Stimulated activated CD8-positive, alpha-beta memory T cell treated with anti-CD3 and anti-CD28 coated beads, Interleukin-12 subunit alpha, Interleukin-12 subunit beta, amount 100 ng/mL, for 24 hours (primary cell): ENCODE data around the gene NHP2.
A peak's percentile ranks its signal among the peaks of the same experiment; 100 is the strongest.

Source experiments
- DNase-seq: peaks from one replicate; pipeline ENCODE4 v3.0.0-alpha.2; 2020; ENCODE audit errors: extremely low read depth

Gene NHP2

DNA sequence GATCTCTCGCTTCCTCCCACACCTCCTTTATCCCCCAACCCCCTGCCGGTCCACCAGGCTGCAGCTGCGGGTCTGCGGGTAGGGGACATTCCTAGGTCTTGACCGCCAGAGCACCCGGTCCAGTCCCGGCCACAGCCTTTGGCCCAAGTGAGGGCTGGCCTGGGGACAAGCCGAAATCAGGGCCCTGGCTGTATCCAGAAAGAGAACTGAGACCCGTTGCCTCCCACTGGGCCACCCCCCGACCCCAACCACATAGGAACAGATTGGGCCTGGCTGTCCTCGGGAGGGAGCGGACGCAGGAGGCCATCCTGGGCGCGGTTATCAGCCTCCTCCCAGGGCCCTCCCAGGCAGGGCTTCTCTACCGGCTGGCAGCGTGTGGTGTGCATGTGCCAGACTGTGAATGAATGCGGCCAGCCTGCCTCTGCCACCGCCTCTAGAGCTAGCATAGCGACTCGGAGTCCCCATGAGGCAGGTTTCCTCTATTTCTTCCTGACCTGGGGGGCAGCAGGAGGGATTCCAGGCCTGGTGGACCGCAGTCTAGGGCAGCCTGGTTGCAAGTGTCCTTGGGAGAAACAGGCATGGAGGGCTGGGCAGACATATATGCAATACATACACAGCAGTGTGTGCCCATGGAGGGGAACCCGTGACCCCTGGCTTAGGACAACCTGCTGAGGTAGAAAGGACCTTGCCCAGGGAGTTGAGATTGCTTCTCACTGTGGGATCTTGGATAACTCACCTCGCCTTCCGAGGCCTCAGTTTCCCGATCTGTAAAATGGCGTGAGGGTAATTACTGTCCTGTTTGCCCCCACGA, 39.2 kb downstream of the NHP2 start:
- DNase-seq, result no peak

DNA sequence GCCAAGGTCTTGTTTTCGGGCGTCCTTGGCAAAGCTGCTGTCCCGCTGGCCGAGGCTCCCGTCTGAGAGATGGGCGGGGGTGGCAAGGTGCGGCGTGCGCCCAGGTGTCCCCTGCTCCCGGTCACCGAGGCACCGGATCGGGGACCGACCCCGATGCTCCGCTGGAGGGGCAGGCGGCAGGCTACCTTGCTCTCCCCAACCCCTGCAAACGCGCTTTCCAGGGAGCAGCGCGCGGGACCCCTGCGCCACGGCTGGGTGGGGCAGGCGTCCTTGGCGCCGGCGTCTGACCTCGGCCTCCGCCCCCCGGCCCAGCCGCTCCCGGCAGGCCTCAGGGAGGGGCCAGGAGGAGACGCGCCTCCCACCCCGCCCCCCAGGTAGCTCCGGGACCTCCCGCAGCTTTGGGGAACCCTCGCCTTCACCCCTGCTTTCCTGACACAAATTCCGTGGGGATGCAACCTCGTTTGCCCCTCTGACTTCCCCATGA, 39.8 kb downstream of the NHP2 start:
- DNase-seq, result no peak

GRCh38 chr5:178113141-178113787, 40.4 kb downstream of the NHP2 start, which contains the start of gene N4BP3:
Gene N4BP3 (plus strand): TSS chr5:178113532. CDS start chr5:178119584, 6,052 bp downstream.
- DNase-seq, result peak; percentile 59

DNA sequence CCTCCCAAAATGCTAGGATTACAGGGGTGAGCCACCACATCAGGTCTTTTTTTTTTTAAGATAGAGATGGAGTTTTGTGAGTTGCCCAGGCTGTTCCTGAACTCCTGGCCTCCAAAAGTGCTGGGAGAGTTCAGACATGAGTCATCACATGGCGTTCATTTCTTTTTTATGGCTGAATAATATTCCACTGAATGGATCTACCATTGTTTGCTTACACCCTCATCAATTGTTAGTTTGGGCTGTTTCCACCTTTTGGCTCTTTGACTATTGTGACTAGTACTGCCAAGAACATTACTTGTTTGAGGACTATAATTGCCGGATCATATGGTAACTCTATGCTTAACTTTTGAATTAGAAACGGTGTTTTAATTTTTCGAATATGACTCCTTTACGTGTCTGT, 41.1 kb downstream of the NHP2 start:
- no peak for DNase-seq

DNA sequence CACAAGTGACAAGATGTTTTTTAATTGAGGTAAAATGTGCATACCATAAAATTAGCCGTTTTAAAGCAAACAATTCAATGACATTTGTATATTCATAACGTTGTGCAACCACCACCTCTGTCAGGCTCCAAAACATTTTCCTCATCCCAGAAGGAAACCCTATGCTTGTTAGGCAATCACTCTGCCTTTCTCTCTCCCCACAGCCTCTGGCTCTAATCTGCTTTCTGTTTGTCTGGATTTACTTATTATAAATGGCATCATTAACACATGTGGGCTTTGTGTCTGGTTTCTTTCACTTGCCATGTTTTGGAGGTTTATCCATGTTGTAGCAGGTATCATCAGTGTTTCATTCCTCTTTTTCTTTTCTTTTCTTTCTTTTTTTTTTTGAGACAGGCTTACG, 41.8 kb downstream of the NHP2 start:
- DNase-seq, result no peak

GRCh38 chr5:178110511-178110910, 43.2 kb downstream of the NHP2 start:
- no peak for DNase-seq

DNA sequence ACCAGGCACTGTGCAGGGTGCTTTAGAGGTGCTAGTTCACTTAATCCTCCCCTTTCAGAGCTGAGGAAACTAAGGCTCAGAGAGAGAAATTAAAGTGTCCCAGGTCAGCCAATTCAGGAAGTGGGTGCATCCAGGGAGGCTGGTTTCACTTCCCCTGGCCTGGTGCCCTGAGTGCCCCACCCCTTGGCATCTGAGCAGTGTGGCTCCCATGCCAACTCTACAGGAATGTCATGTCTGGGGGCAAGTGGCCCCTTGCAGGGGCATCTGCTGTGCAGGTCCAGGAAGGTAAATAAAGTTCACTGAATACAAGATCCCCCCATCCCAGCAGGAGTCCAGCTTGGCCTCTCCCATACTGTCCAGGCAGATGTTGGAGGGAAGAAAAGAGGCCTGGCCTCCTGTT, 44.7 kb downstream of the NHP2 start:
- no peak for DNase-seq

DNA sequence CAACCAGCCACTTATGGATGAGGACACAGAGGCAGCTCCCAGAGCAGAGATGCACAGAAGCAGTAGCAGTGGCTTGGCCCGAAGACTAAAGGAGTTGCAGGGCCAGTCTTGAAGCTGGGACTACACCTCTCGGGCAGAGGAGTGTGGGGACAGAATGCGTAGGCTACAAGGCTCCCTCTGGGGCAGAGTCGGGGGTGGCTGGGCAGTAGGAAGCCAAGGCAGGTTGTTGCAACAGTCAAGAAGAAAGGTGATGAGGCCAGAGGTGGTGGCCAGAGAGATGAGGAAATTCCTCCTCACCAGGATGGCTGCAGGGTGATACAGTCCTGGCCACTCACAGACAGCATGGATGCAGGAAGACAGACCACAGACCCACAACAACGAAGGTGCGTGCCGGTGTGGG, 45.2 kb downstream of the NHP2 start:
- DNase-seq, result no peak

DNA sequence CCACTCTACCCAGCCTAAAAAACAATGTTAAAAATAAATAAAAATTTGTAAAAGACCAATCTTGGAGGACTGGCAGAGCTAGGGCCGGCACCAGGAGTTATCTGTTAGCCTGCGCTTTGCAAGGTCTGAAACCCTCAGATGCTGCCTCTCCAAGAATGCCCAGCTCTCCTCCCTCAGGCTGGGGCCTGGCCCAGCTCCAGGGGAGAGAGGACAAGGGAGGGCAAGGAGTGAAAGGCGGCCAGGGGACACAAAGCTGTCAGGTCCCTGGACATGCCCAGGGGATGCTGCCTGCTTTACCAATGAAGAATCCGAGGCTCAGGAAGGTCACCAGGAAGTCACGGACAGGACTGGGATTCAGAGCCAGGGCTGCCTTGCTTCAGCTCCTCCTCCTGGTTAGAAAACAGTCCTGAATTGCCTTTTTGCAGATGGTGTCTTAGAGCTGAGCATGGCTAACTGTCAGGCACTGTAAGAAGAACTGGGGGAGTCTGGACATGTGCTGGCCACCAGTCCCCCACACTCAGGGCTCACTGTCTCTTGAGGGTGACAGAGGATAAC, 45.9 kb downstream of the NHP2 start:
- no peak for DNase-seq

DNA sequence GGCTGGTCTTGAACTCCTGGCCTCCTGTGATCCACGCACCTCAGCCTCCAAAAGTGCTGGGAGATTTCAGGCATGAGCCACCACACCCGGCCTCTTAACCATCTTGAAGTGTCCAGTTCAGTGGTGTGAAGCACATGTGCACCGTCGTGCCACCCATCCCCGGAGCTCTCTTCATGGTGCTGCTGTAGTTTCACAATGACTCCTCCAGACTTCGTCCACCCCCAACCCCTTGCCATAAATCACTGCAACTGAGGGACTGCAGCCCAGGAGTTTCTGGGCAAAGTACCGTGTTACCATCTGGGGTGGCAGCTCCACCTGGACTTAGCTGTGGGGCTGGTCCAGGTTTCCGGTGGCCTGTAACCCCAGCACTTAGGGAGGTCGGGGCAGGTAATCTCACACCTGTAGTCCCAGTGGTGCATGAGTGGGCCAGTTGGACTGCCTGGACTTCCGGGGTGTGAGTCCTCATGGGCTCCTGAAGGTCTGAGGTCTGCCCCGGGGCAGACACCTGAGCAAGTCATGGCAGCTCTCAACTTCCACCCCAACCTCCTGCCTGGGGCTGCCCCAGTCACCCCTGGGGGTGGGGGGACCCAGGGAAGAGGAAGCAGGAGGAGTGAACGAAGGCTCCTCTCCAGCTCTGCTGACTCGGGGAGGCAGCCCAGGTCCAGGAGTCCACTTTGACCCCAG, 47.0 kb downstream of the NHP2 start:
- DNase-seq, result no peak

- no peak for DNase-seq
These were observed 47.6 kb downstream of the NHP2 start for GRCh38 chr5:178106086-178106485.

- DNase-seq, result no peak
These were observed 49.2 kb downstream of the NHP2 start for GRCh38 chr5:178104492-178104891.

DNA sequence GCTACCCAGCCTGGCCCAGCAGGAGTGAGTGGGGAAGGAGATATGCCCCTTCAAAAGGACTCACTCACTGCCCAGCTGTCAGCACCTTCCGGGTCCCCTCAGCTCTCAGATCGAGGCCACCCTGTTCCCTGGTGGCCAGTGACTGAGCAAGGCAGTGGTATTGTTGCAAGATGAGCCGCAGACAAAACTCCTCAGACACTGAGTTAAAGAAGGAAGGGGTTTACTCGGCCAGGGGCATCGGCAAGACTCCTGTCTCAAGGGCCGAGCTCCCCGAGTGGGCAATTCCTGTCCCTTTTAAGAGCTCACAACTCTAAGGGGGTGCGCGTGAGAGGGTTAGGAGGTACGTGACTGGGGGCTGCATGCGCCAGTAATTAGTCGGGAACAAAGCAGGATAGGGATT, 50.1 kb downstream of the NHP2 start:
- DNase-seq, result no peak
